Liver (tissue), 9 donors: ENCODE measurements around the gene RALGPS1. TPM values are rescaled to one million over a fixed set of nuclear protein-coding genes. Genes with fewer than 3 reads are reported as not detected.

Source experiments
- DNase-seq: peaks from one replicate; pipeline ENCODE4 v3.0.0-alpha.2; 2017; ENCODE audit warnings: low spot score
- H3K27ac ChIP-seq, 2 donors: one replicate each; pipeline ENCODE4 v1.7.0; 2013; ENCODE audit warnings: inconsistent platforms in 2 of 2, low read length in 2 of 2, control low read depth in 1 of 2, low read depth in 1 of 2, mild to moderate bottlenecking in 1 of 2
- H3K27me3 ChIP-seq, 4 donors: one replicate each; pipeline versions ENCODE4 v1.6.1 to v1.7.0; 2013; ENCODE audit warnings: low read length in 3 of 4, inconsistent platforms in 1 of 4, mild to moderate bottlenecking in 1 of 4, moderate library complexity in 1 of 4; ENCODE audit not compliant: control insufficient read depth in 4 of 4, insufficient read depth in 4 of 4
- H3K36me3 ChIP-seq, 4 donors: one replicate each; pipeline versions ENCODE4 v1.6.1 to v1.7.0; 2013; ENCODE audit warnings: low read length in 3 of 4, mild to moderate bottlenecking in 3 of 4, low read depth in 1 of 4, moderate library complexity in 1 of 4; ENCODE audit not compliant: control insufficient read depth in 4 of 4, insufficient read depth in 3 of 4
- H3K4me1 ChIP-seq, 4 donors: one replicate each; pipeline versions ENCODE4 v1.6.1 to v1.7.0; 2013; ENCODE audit warnings: low read length in 3 of 4, mild to moderate bottlenecking in 3 of 4, moderate library complexity in 1 of 4; ENCODE audit not compliant: control insufficient read depth in 4 of 4, insufficient read depth in 4 of 4
- H3K4me3 ChIP-seq, 3 donors: one replicate each; pipeline versions ENCODE4 v1.6.1 to v1.7.0; 2013; ENCODE audit warnings: low read length in 3 of 3, control low read depth in 1 of 3, low read depth in 1 of 3, mild to moderate bottlenecking in 1 of 3
- H3K9ac ChIP-seq, 2 donors: one replicate each; pipeline ENCODE4 v1.7.0; 2013; ENCODE audit warnings: low read length in 2 of 2, mild to moderate bottlenecking in 2 of 2, moderate library complexity in 2 of 2, control low read depth in 1 of 2, low read depth in 1 of 2
- H3K9me3 ChIP-seq, 4 donors: one replicate each; pipeline versions ENCODE4 v1.6.1 to v1.7.0; 2013; ENCODE audit warnings: low read length in 3 of 4; ENCODE audit not compliant: control insufficient read depth in 4 of 4
- ATF3 ChIP-seq: IDR thresholded peaks from 2 replicates; pipeline ENCODE4 v1.6.1; 2016; ENCODE audit warnings: antibody characterized with exemption
- CTCF ChIP-seq: fragments of 150-350 bp; IDR thresholded peaks from 2 replicates; pipeline ENCODE4 v1.5.1; 2017; ENCODE audit warnings: improper control_type of control experiment, low read depth, low read length; ENCODE audit not compliant: missing input control
- EGR1 ChIP-seq, 2 donors: IDR thresholded peaks; 2 replicates each; pipeline ENCODE4 v1.6.1; 2016 to 2018; ENCODE audit warnings: antibody characterized with exemption in 2 of 2, low read depth in 2 of 2
- FOXA1 ChIP-seq: IDR thresholded peaks from 2 replicates; pipeline ENCODE4 v1.6.1; 2016; ENCODE audit warnings: antibody characterized with exemption
- FOXA2 ChIP-seq: IDR thresholded peaks from 2 replicates; pipeline ENCODE4 v1.6.1; 2016; ENCODE audit warnings: antibody characterized with exemption
- HNF4G ChIP-seq: IDR thresholded peaks from 2 replicates; pipeline ENCODE4 v1.6.1; 2016; ENCODE audit warnings: antibody characterized with exemption
- JUND ChIP-seq, 2 donors: IDR thresholded peaks; 2 replicates each; pipeline ENCODE4 v1.6.1; 2016; ENCODE audit warnings: antibody characterized with exemption in 2 of 2
- MAX ChIP-seq: IDR thresholded peaks from 2 replicates; pipeline ENCODE4 v1.6.1; 2016; ENCODE audit warnings: antibody characterized with exemption
- NR2F2 ChIP-seq: IDR thresholded peaks from 2 replicates; pipeline ENCODE4 v1.6.1; 2016; ENCODE audit warnings: antibody characterized with exemption
- REST ChIP-seq: IDR thresholded peaks from 2 replicates; pipeline ENCODE4 v1.6.1; 2016; ENCODE audit warnings: antibody characterized with exemption, mild to moderate bottlenecking
- RXRA ChIP-seq, 2 donors: IDR thresholded peaks; 2 replicates each; pipeline ENCODE4 v1.6.1; 2017 to 2018; ENCODE audit warnings: antibody characterized with exemption in 2 of 2, mild to moderate bottlenecking in 1 of 2
- SP1 ChIP-seq: IDR thresholded peaks from 2 replicates; pipeline ENCODE4 v1.6.1; 2018; ENCODE audit warnings: antibody characterized with exemption, mild to moderate bottlenecking
- TAF1 ChIP-seq: conservative IDR thresholded peaks from 2 replicates; pipeline ENCODE4 v1.6.1; 2016; ENCODE audit warnings: antibody characterized with exemption, mild to moderate bottlenecking
- YY1 ChIP-seq: IDR thresholded peaks from 2 replicates; pipeline ENCODE4 v1.6.1; 2016; ENCODE audit warnings: antibody characterized with exemption, mild to moderate bottlenecking
- ZBTB33 ChIP-seq: IDR thresholded peaks from 2 replicates; pipeline ENCODE4 v1.6.1; 2016; ENCODE audit warnings: antibody characterized with exemption
- WGBS: extraction: QIAGEN DNeasy Blood & Tissue Kit; methylation state at CpG from one replicate; pipeline ENCODE4 v1.1.7; 2013; 5-methylcytosine and 5-hydroxymethylcytosine counted together
- polyA plus RNA-seq, 2 donors: library from polyadenylated mRNA; stranded (reverse) in 1 of 2; unstranded in 1 of 2; fragments of 200-250 nt in 1 of 2; fragments of >200 nt in 1 of 2; fragmentation: Nextera tagmentation in 1 of 2; extraction: Ambion mirVana in 1 of 2; gene quantifications; one replicate each; pipeline versions ENCODE4 v1.2.1 to v1.2.3, GENCODE V29; 2013 to 2015
- total RNA-seq, 2 donors: library from RNA; depleted of rRNA; stranded (reverse); fragments of >200 nt; gene quantifications; one replicate each; pipeline ENCODE4 v1.2.3, GENCODE V29; 2014
- donor health status: healthy.
- donor health status: healthy.
- donor health status: healthy.
- donor health status: healthy.
- donor health status: healthy.

RALGPS1 gene
- total and polyA plus RNA-seq, 4 donors, result 1.4 to 2.7 (median 2.0) TPM

GRCh38 chr9:127142291-127142690 is 227.7 kb downstream of the RALGPS1 start:
- H3K27me3 ChIP-seq, result no peaks in the 10 kb centered on the region
- no peak for TF ChIP-seq CTCF
- no peak for TF ChIP-seq FOXA1
- no peak overlapping the region for H3K27ac ChIP-seq
- H3K9ac ChIP-seq, result no peak overlapping the region
- H3K9me3 ChIP-seq, result no peaks in the 10 kb centered on the region
- WGBS, result 95% methylated on average over 3 of the region's 3 CpGs
- H3K36me3 ChIP-seq, result no peaks in the 10 kb centered on the region
- H3K4me1 ChIP-seq, result peaks cover 0 to 24% (median 14%) of the 10 kb centered on the region in 4 donors
- DNase-seq, result peak; percentile 26
- H3K4me3 ChIP-seq, result no peak overlapping the region

GRCh38 chr9:127142931-127143464 is 228.4 kb downstream of the RALGPS1 start:
- peaks cover 0 to 24% (median 14%) of the 10 kb centered on the region in 4 donors for H3K4me1 ChIP-seq
- H3K27ac ChIP-seq, result no peak overlapping the region
- H3K27me3 ChIP-seq, result no peaks in the 10 kb centered on the region
- H3K4me3 ChIP-seq, result no peak overlapping the region
- no peak for DNase-seq
- no peak overlapping the region for H3K9ac ChIP-seq
- TF ChIP-seq HNF4G, result no peak
- TF ChIP-seq YY1, result no peak
- no peak for TF ChIP-seq SP1
- no peak for TF ChIP-seq TAF1
- no peak for TF ChIP-seq EGR1 (IDR thresholded peaks at IDR 0.05; ENCODE audit: low read depth in 2 of 2)
- no peak for TF ChIP-seq RXRA (IDR thresholded peaks at IDR 0.05)
- no peak for TF ChIP-seq REST
- no peak for TF ChIP-seq JUND (IDR thresholded peaks at IDR 0.05)
- TF ChIP-seq MAX, result no peak
- TF ChIP-seq FOXA1, result no peak
- TF ChIP-seq ZBTB33, result no peak
- no peak for TF ChIP-seq FOXA2
- no peak for TF ChIP-seq NR2F2
- no peak for TF ChIP-seq ATF3
- H3K36me3 ChIP-seq, result no peaks in the 10 kb centered on the region
- 57% methylated on average over 2 of the region's 2 CpGs for WGBS
- H3K9me3 ChIP-seq, result no peaks in the 10 kb centered on the region
